Left lung (tissue), 10 donors: Measurements from ENCODE around the gene TSPAN14. TPM values are rescaled to one million over a fixed set of nuclear protein-coding genes. Genes with fewer than 3 reads are reported as not detected.

Experiments
- ATAC-seq: fragments of 200-7000 bp; cut with Tn5 transposase; one replicate; pipeline ENCODE4 v1.9.1; 2020; ENCODE audit warnings: moderate library complexity
- DNase-seq, 4 donors: peaks; one replicate each; pipeline ENCODE4 v3.0.0-alpha.2; 2013 to 2020
- H3K27ac ChIP-seq, 2 donors: fragments of 200-600 bp; sonication (generic) in 1 of 2; one replicate each; pipeline versions ENCODE4 v1.5.0 to v1.8.0; 2020 to 2021
- H3K27me3 ChIP-seq, 2 donors: fragments of 200-600 bp; sonication (generic) in 1 of 2; one replicate each; pipeline versions ENCODE4 v1.5.0 to v1.8.0; 2020 to 2021
- H3K36me3 ChIP-seq, 2 donors: fragments of 200-600 bp; sonication (generic) in 1 of 2; one replicate each; pipeline versions ENCODE4 v1.5.0 to v1.8.0; 2020 to 2021
- H3K4me1 ChIP-seq, 2 donors: fragments of 200-600 bp; one replicate each; pipeline ENCODE4 v1.8.0; 2021
- H3K4me3 ChIP-seq, 2 donors: fragments of 200-600 bp; sonication (generic) in 1 of 2; one replicate each; pipeline versions ENCODE4 v1.5.0 to v1.8.0; 2020 to 2021; ENCODE audit warnings: mild to moderate bottlenecking in 1 of 2
- H3K9me3 ChIP-seq, 2 donors: fragments of 200-600 bp; sonication (generic) in 1 of 2; one replicate each; pipeline versions ENCODE4 v1.5.0 to v1.8.0; 2020 to 2021
- CTCF ChIP-seq, 2 donors: fragments of 200-600 bp; sonication (generic) in 1 of 2; IDR thresholded peaks; one replicate each; pipeline versions ENCODE4 v1.5.0 to v1.8.0; 2021; ENCODE audit warnings: antibody characterized with exemption in 2 of 2
- intact Hi-C, 2 donors: fragments of 100-400 bp; cut with DNase I; formaldehyde crosslinking; loops; one replicate each; pipeline versions ENCODE4 v1.11.2 to v1.14.2; 2022
- polyA plus RNA-seq, 6 donors: library from polyadenylated mRNA; unstranded; fragments of 120-200 nt; gene quantifications; one replicate each; pipeline ENCODE4 v1.2.1, GENCODE V29; 2013; ENCODE audit not compliant: insufficient read length in 6 of 6
- total RNA-seq, 2 donors: library from RNA; stranded (reverse); fragmentation: NEBNext Ultra II Directional; extraction: Animal tissue kit (Norgen Biotek cat#: 25700); gene quantifications; one replicate each; pipeline ENCODE4 v1.2.1, GENCODE V29; 2021
- donor health status: DM: no; HTN: yes; CAD: no.
- donor health status: DM: no; HTN: no; CAD: no.

Gene TSPAN14
- total and polyA plus RNA-seq, 8 donors = 76.4 to 158 (median 85.9) TPM

GRCh38 chr10:80569131-80569895, 115.2 kb downstream of the TSPAN14 start:
- Histone ChIP-seq H3K27me3 (no peaks in the 10 kb centered on the region), H3K36me3 (no peaks in the 10 kb centered on the region), H3K9me3 (no peaks in the 10 kb centered on the region), H3K4me3 (no peak overlapping the region), H3K27ac (no peak overlapping the region), H3K4me1 (no peaks in the 10 kb centered on the region)
- intact Hi-C loops = no loop called here
- TF ChIP-seq CTCF (IDR thresholded peaks at IDR 0.05) = no peak
- no peak for DNase-seq
- ATAC-seq = no peak

GRCh38 chr10:80571352-80571751, 117.2 kb downstream of the TSPAN14 start:
- Histone ChIP-seq H3K4me3 (no peak overlapping the region), H3K27me3 (no peaks in the 10 kb centered on the region), H3K36me3 (no peaks in the 10 kb centered on the region), H3K4me1 (no peaks in the 10 kb centered on the region), H3K27ac (no peak overlapping the region), H3K9me3 (no peaks in the 10 kb centered on the region)
- intact Hi-C loops = no loop called here
- TF ChIP-seq CTCF (IDR thresholded peaks at IDR 0.05) = no peak
- ATAC-seq = no peak
- DNase-seq = no peak

- no peak for TF ChIP-seq CTCF (IDR thresholded peaks at IDR 0.05)
- intact Hi-C loops = no loop called here
Measured at GRCh38 chr10:80579181-80579763, 125.2 kb downstream of the TSPAN14 start.

GRCh38 chr10:80579849-80580637, 125.9 kb downstream of the TSPAN14 start:
- Histone ChIP-seq H3K4me1 (peaks cover 0 to 18% of the 10 kb centered on the region in 2 donors), H3K4me3 (no peak overlapping the region), H3K36me3 (no peaks in the 10 kb centered on the region), H3K27ac (peak overlapping the region in 1 of 2 donors; percentile 65), H3K9me3 (peaks cover 0 to 7% of the 10 kb centered on the region in 2 donors), H3K27me3 (no peaks in the 10 kb centered on the region)
- intact Hi-C loops = no loop called here
- ATAC-seq (no peak), DNase-seq (no peak)
- no peak for TF ChIP-seq CTCF (IDR thresholded peaks at IDR 0.05)

More at GRCh38 chr10:80579181-80579763, 125.2 kb downstream of the TSPAN14 start:
- Histone ChIP-seq H3K36me3 (no peaks in the 10 kb centered on the region), H3K4me3 (no peak overlapping the region), H3K9me3 (peaks cover 0 to 7% of the 10 kb centered on the region in 2 donors), H3K27ac (peak overlapping the region in 1 of 2 donors; percentile 65), H3K27me3 (no peaks in the 10 kb centered on the region), H3K4me1 (peaks cover 0 to 18% of the 10 kb centered on the region in 2 donors)
- ATAC-seq (peak; percentile 25), DNase-seq (no peak)
